Pancreas (tissue), 10 donors: ENCODE measurements around the gene AGAP4. TPM values are rescaled to one million over a fixed set of nuclear protein-coding genes. Genes with fewer than 3 reads are reported as not detected.
"Not testable (repeated sequence)": the region's sequence is repeated elsewhere in the genome, so short reads cannot be mapped to it uniquely, and the experiment has no call there.

ENCODE experiments used
- ATAC-seq, 4 donors: fragments of 200-7000 bp; cut with Tn5 transposase; one replicate each; pipeline versions ENCODE4 v1.8.0 to v1.9.1; 2020; ENCODE audit warnings: mild to moderate bottlenecking in 4 of 4, moderate library complexity in 4 of 4
- DNase-seq, 6 donors: peaks; one replicate each; pipeline ENCODE4 v3.0.0-alpha.2; 2020
- FAIRE-seq: peaks from 2 replicates; lab custom pipeline; 2012; peaks lifted over from hg19 to GRCh38; lab: Jason Lieb, UNC
- H3K27ac ChIP-seq, 4 donors: fragments of 200-600 bp; sonication (generic); 1 replicate in 3 of 4; 2 replicates in 1 of 4; pipeline versions ENCODE4 v1.5.0 to v1.8.0; 2020
- H3K27me3 ChIP-seq, 4 donors: fragments of 200-600 bp; one replicate each; pipeline ENCODE4 v1.8.0; 2021
- H3K36me3 ChIP-seq, 3 donors: fragments of 200-600 bp; sonication (generic) in 1 of 3; one replicate each; pipeline versions ENCODE4 v1.5.0 to v1.8.0; 2020 to 2021
- H3K4me1 ChIP-seq, 3 donors: fragments of 200-600 bp; one replicate each; pipeline ENCODE4 v1.8.0; 2021
- H3K4me3 ChIP-seq, 4 donors: fragments of 200-600 bp; sonication (generic) in 2 of 4; one replicate each; pipeline versions ENCODE4 v1.5.0 to v1.8.0; 2020 to 2021
- H3K9me3 ChIP-seq, 4 donors: fragments of 200-600 bp; one replicate each; pipeline ENCODE4 v1.8.0; 2021
- WGBS, 2 donors: extraction: QIAGEN DNeasy Blood & Tissue Kit; methylation state at CpG; one replicate each; pipeline ENCODE4 v1.1.7; 2013; 5-methylcytosine and 5-hydroxymethylcytosine counted together
- intact Hi-C, 3 donors: fragments of 100-400 bp; cut with DNase I; formaldehyde crosslinking; loops; one replicate each; pipeline versions ENCODE4 v1.11.1 to v1.14.2; 2022
- polyA plus RNA-seq, 2 donors: library from polyadenylated mRNA; stranded (reverse); fragments of 200-250 nt; gene quantifications; one replicate each; pipeline ENCODE4 v1.2.3, GENCODE V29; 2013
- total RNA-seq, 6 donors: library from RNA; stranded (reverse); fragmentation: NEBNext Ultra II Directional in 4 of 6; extraction: Animal tissue kit (Norgen Biotek cat#: 25700) in 4 of 6; gene quantifications; one replicate each; pipeline versions ENCODE4 v1.2.1 to v1.2.4, GENCODE V29; 2021 to 2023
- donor health status: healthy with polysubstance abuse.
- donor health status: DM: no; HTN: no; CAD: no; lungs with moderate emphysema.
- donor health status: DM: no; HTN: no; CAD: no.
- donor health status: control.
- donor health status: control.
- donor health status: Bipolar disorder and iron deficiency.
- donor health status: DM: yes; HTN: yes; CAD: no.
- donor health status: DM: no; HTN: no; CAD: no.
- donor health status: DM: no; HTN: no; CAD: no.
- donor health status: DM: yes; HTN: yes; CAD: no.

AGAP4 gene
- 10 to 100 TPM in 2 of 6 donors, 1 to 10 TPM in 4; 4.8 to 13.2 (median 9.3) TPM for total RNA-seq
- 10 to 100 TPM; 20.5 to 32.0 TPM for polyA plus RNA-seq

DNA sequence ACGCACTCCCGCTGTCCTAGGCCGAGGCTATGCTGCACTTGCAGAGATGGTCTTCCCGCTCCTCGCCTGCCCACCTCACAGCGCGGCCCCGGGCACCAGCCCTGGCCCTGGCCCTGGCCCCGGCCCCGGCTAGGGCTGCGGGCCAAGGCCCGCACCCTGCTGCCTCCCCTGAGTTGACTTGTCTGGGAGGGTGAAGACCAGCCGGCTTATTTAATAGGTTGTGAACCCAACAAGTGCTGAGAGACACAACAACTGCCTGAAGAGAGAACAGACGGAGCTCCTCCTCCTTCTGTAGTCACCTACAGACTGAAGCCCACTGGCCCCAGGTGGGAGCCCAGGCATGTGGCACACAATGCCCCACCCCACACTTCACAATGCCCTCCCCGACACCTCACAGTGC lies at the start of gene AGAP4:
TSS of gene AGAP4 (minus strand) at position 101 of the 400 bp plus-strand sequence. CDS start 153 bp downstream, outside the sequence.
- H3K4me1 ChIP-seq, H3K27me3 ChIP-seq, H3K27ac ChIP-seq, H3K36me3 ChIP-seq, DNase-seq, ATAC-seq, FAIRE-seq, H3K9me3 ChIP-seq, H3K4me3 ChIP-seq, intact Hi-C loops: not testable (repeated sequence)
- WGBS, 2 donors: 96 to 98% methylated on average over 5 to 9 of the region's 15 CpGs

DNA sequence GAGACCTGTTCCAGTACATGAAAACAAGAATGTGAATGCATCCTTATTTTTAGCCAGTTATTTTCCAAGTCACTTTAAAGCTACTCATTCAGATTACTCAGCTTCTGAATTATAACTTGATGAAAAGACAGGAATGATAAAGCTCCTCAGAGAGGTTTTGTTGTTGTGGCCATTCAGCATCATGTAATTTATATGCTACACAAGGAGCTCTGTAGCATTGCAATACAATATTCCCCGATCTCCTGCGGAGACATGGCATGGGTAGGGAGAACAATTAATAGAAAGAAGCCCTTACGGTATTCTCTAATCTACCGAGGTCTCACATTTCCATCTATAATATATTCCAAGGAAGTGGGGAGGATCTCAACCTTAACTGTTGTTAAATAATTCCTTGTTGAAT lies 43.4 kb upstream of the AGAP4 start:
- H3K27ac ChIP-seq, H3K9me3 ChIP-seq, H3K27me3 ChIP-seq, intact Hi-C loops, H3K4me3 ChIP-seq, DNase-seq, H3K36me3 ChIP-seq, FAIRE-seq, ATAC-seq, H3K4me1 ChIP-seq: not testable (repeated sequence)
- WGBS, 2 donors: 90 to 96% methylated on average over 2 to 4 of the region's 4 CpGs

DNA sequence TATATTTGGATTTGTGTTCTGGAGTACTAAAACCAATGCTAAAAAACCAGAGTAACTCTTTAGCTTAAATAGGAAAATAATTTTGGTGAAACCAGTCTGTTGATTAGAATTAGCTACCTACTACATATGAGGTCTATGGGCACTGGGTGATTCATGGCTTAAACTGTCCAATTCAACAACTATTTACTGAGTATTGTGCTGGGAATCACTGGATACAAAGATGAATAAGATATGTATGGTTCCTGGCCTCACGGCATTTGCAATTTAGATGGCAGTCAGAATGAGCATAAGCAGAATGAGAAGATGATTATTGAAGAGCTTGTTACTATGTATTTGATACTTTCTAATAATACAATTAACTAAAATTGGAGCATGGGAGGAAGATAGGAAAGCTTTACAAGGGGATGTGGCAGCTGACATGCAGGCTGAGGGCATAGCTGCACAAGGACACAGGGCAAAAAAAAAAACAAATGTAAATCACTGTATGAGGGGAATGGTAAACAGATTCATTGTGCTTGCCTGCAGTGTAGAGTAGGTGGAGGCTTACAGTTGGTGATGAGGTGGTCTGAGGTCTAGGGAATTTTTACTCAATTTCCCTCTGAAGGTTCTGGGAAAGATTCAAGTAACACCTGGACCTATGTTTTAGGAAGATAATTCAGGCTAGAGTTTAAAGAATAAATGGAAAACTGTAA lies 42.4 kb upstream of the AGAP4 start:
- 95 to 100% methylated on average over 1 of the region's 1 CpG for WGBS, 2 donors
- H3K36me3 ChIP-seq, FAIRE-seq, ATAC-seq, H3K27me3 ChIP-seq, H3K4me1 ChIP-seq, H3K27ac ChIP-seq, intact Hi-C loops, H3K4me3 ChIP-seq, H3K9me3 ChIP-seq, DNase-seq: not testable (repeated sequence)

DNA sequence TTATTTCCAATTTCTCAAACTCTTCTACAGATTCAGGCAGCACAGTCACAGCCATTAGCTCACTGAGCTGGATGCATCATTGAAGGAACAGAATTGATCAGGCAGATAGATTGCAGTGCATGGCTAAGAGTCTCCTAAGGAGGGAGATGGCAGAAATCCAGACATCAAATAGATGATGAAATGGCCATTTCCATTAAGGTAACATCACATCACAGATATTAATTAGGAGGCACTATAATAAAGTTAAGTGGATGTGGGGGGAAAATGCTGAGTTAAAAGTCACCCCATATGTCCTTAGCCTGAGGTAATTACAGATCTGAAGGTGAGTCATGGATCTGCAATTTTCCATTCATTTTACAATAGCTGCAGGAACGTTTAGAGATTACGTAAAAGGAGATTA lies 35.6 kb upstream of the AGAP4 start:
- H3K4me1 ChIP-seq, H3K36me3 ChIP-seq, H3K27ac ChIP-seq, H3K27me3 ChIP-seq, DNase-seq, H3K4me3 ChIP-seq, FAIRE-seq, intact Hi-C loops, H3K9me3 ChIP-seq: not testable (repeated sequence)
- peak in 1 of 4 donors; percentile 12 for ATAC-seq
- no CpG with 5 or more reads among the region's 2 CpGs for WGBS, 2 donors

DNA sequence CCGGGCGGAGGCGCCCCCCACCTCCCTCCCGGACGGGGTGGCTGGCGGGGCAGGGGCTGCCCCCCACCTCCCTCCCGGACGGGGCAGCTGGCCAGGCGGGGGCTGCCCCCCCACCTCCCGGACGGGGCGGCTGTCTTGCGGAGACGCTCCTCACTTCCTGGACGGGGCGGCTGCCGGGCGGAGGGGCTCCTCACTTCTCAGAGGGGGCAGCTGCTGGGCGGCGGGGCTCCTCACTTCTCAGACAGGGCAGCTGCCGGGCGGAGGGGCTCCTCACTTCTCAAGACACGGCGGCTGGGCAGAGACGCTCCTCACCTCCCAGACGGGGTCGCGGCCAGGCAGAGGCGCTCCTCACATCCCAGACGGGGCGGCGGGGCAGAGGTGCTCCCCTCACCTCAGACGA lies 18.1 kb upstream of the AGAP4 start:
- H3K27ac ChIP-seq, H3K36me3 ChIP-seq, ATAC-seq, H3K4me1 ChIP-seq, H3K4me3 ChIP-seq, H3K27me3 ChIP-seq, FAIRE-seq, H3K9me3 ChIP-seq, intact Hi-C loops: not testable (repeated sequence)
- WGBS, 2 donors: 98 to 99% methylated on average over 15 to 33 of the region's 33 CpGs
- peak in 3 of 6 donors; percentile 14 to 76 (median 50) for DNase-seq

DNA sequence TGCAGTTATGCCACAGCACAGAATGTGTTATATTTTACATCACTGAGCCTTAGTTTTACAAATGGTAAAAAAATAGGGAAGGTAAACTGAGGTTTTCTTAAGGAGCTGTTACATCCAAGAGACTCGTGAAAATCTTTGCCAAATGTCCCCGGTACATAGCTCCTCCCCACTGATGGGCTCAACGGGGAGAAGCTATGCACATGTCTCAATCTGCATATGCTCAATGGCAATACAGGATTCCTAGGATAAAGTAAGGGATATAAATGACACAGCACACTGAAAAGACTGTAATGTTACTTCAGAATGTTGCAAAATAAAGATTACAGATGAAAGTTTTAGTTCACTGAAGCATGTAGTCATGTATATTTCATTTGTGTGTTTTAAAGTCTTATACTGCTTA lies 17.0 kb upstream of the AGAP4 start:
- H3K4me3 ChIP-seq, H3K27me3 ChIP-seq, H3K4me1 ChIP-seq, H3K9me3 ChIP-seq, H3K36me3 ChIP-seq, DNase-seq, ATAC-seq, intact Hi-C loops, FAIRE-seq, H3K27ac ChIP-seq: not testable (repeated sequence)
- WGBS, 2 donors: 80 to 82% methylated on average over 3 of the region's 3 CpGs

DNA sequence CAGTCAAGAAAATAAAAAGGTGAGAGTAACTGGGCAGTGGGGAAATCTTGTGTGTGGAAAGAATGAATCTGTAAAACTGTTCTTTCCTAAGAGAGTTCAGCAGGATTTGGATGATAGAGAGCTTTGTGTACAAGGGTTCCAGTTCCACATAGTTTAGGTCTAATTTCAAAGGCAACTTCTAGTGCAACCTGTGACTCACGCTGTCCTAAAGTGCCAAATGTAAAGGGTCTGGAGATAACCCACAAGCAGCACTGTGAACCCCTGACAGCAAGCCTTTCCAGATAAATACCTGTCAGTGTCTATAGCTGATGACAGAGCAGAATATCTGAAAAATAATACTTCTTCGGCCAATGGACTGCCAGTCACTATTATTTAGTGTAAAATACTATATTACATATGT lies 16.3 kb upstream of the AGAP4 start:
- ATAC-seq, FAIRE-seq, H3K4me3 ChIP-seq, intact Hi-C loops, H3K27me3 ChIP-seq, H3K4me1 ChIP-seq, DNase-seq, H3K36me3 ChIP-seq, H3K9me3 ChIP-seq, H3K27ac ChIP-seq: not testable (repeated sequence)
- WGBS, 2 donors: 90 to 96% methylated on average over 2 of the region's 2 CpGs

DNA sequence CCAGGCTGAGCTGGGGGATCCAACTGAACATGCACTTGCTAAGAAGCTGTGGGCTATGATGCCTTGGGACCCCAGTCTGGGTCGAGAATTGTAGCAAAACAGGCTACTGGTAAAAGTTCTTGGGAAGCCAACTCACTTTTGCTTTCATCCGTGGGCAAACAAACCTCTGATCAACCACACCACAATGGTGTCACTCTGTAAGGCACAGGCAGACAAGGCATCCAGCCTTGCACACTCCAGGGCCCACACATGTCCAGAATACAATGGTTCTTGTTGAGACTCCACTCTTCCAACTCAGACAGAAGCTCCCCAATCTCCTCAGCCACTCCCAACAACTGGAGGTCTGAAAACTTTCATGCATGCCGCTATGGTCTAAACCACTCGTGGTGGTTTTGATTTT lies 10.6 kb upstream of the AGAP4 start:
- H3K4me1 ChIP-seq, H3K36me3 ChIP-seq, intact Hi-C loops, H3K27ac ChIP-seq, FAIRE-seq, H3K27me3 ChIP-seq, H3K4me3 ChIP-seq, DNase-seq, ATAC-seq, H3K9me3 ChIP-seq: not testable (repeated sequence)
- WGBS, 2 donors: 87 to 90% methylated on average over 4 of the region's 4 CpGs

DNA sequence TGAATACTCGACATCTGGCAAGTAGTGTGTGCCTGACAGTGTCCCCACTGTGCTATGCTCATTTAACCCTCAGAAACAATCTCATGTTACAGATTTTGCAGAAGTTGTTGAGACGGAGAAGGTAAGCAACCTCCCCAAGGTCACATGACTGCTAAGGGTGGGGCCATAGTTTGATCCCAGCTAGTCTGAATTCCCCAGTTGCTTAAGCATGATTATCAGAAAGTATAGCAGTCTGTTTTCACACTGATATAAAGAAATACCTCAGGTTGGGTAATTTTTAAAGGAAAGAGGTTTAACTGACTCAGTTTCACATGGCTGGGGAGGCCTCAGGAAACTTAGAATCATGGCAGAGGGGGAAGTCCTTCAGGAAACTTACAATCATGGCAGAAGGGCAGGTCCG lies 1.2 kb upstream of the AGAP4 start:
- FAIRE-seq, H3K4me1 ChIP-seq, H3K36me3 ChIP-seq, H3K27me3 ChIP-seq, H3K27ac ChIP-seq, intact Hi-C loops, DNase-seq, H3K4me3 ChIP-seq, H3K9me3 ChIP-seq, ATAC-seq: not testable (repeated sequence)
- WGBS, 2 donors: 69 to 89% methylated on average over 1 to 2 of the region's 3 CpGs

DNA sequence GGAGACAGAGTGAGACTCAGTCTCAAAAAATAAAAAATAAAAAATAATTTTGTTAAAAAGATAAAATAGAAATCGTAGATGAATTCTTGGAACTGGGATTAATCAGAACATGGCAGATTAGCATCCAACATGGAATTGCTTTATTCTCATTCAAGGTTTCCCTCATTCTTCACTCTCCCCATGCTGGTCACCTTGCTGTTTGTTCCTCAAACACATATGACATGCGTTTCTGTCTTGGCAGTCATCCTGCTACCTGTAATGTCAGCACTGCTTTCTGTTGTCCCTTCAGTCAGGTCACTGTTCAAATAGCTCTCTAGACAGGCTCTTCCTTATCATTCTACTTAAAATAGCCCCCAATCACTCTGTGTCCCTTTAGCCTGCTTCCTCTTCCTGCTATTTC lies 24.4 kb downstream of the AGAP4 start:
- H3K4me1 ChIP-seq, H3K27me3 ChIP-seq, H3K36me3 ChIP-seq, ATAC-seq, H3K4me3 ChIP-seq, FAIRE-seq, DNase-seq, intact Hi-C loops, H3K9me3 ChIP-seq, H3K27ac ChIP-seq: not testable (repeated sequence)
- 34 to 54% methylated on average over 1 to 2 of the region's 2 CpGs for WGBS, 2 donors

DNA sequence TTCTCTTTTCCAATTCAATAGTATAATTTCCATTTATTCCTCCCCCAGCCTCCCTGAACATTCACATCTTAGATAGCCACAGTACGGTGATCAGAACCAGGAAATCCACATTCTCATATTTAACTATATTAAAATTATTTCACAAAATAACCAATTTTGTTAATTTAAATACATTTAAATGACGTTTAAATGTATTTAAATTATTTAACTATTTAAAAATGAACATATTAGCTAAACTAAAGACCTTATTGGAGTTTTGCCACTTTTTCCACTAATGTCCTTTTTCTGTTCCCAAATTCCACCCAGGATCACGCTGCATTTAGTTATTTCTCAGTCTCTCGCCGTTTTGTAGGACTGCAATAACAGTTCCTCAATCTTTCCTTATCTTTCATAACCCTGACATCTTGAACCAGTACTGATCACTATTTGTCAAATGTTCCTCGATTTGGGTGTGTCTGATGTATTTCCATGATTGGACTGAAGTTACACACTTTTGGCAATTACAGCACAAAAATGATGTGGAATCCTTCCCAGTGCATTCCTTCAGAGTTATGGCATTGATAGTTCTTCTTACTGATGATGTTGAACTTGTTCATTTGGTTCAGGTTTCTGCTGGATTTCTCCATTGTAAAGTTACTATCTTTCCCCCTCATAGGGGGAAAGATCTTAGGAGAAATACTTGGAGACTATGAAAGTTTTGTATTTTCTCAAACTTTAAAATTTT lies 27.0 kb downstream of the AGAP4 start:
- H3K27ac ChIP-seq, H3K9me3 ChIP-seq, DNase-seq, H3K4me1 ChIP-seq, ATAC-seq, FAIRE-seq, H3K4me3 ChIP-seq, H3K36me3 ChIP-seq, H3K27me3 ChIP-seq, intact Hi-C loops: not testable (repeated sequence)
- WGBS, 2 donors: 53 to 68% methylated on average over 6 of the region's 6 CpGs
